H1 (cell line): ENCODE data around the gene UNC79.

Source experiments
- CHD2 ChIP-seq: IDR thresholded peaks from 2 replicates; pipeline ENCODE4 v1.6.1; 2012; ENCODE audit warnings: low read length, improper control_type of control experiment
- EZH2 ChIP-seq: fragments of 200-600 bp; sonication (generic); IDR thresholded peaks from 2 replicates; pipeline ENCODE4 v1.7.1; 2012; ENCODE audit warnings: low read depth, mild to moderate bottlenecking, moderate library complexity, low read length, inconsistent platforms; ENCODE audit not compliant: severe bottlenecking
- GTF2F1 ChIP-seq: IDR thresholded peaks from 2 replicates; pipeline ENCODE4 v1.6.1; 2012; ENCODE audit warnings: low read depth, low read length, improper control_type of control experiment, borderline replicate concordance
- KDM5A ChIP-seq: fragments of 200-600 bp; IDR thresholded peaks from 2 replicates; pipeline ENCODE4 v1.7.1; 2012; ENCODE audit warnings: mild to moderate bottlenecking, low read length, inconsistent platforms, mixed read lengths
- SRF ChIP-seq: IDR thresholded peaks from 2 replicates; pipeline ENCODE4 v1.6.1; 2011; ENCODE audit warnings: mild to moderate bottlenecking, low read depth, low read length, moderate library complexity
- TAF1 ChIP-seq: IDR thresholded peaks from 2 replicates; pipeline ENCODE4 v1.6.1; 2011; ENCODE audit warnings: mild to moderate bottlenecking, low read depth, low read length
- TBP ChIP-seq: IDR thresholded peaks from 2 replicates; pipeline ENCODE4 v1.6.1; 2011; ENCODE audit warnings: low read depth, low read length, improper control_type of control experiment
- TF ChIP-seq, protein P1 (sequence below), 3 experiments: IDR thresholded peaks; 1 replicate in 2 of 3; 2 replicates in 1 of 3; pipeline versions ENCODE4 v1.5.1 to v1.6.1; 2011; ENCODE audit warnings: low read length in 3 of 3, mild to moderate bottlenecking in 3 of 3, inconsistent platforms in 2 of 3, low read depth in 1 of 3, moderate library complexity in 1 of 3; ENCODE audit not compliant: insufficient read depth in 1 of 3; ENCODE audit errors: control extremely low read depth in 1 of 3

DNA sequence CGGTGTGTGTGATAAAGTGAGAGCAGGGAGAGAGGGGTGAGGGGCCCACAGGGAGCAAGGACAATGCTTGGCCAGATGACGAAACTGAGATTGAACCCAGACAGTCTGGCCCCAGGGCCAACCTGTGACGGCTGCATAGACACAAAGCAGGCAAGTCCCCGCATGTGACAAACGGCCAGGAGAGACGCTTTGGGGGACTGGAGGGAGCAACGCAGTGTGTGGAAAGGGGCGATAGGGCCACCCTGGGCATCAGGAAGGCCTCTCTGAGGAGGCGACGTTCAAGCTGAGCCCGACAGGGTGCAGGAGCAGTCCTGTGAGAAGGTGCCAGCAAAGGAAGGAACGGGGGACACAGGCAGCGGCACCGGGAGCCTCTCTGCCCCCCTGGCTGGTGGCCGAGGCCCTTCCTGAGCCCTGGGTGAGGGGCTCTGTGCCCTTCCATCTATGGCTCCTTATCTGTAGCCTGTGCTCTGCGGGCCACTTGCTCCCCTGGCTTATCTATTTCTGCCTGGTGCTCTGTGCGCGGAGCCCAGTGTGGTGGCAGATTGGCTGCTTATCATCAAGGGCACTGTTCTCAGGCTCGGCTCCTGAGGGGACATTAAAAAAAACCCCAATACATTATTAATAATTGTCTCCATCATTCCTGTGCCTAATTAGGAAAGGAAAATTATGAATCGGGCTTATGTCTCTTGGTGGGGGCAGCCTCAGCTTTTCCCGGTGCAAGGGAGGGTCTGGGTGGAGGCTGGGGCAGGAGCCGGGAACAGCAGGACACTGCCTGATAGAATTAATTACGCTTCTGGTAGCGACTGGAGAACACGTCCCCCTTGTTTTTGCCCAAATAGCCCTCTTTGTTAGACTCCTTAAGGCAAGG, 317.7 kb downstream of the UNC79 start:
- TF ChIP-seq SRF (no peak), EZH2 (no peak), TAF1 (no peak), TBP (no peak), KDM5A (no peak), GTF2F1 (no peak), CHD2 (no peak)
- TF ChIP-seq, protein P1, sequence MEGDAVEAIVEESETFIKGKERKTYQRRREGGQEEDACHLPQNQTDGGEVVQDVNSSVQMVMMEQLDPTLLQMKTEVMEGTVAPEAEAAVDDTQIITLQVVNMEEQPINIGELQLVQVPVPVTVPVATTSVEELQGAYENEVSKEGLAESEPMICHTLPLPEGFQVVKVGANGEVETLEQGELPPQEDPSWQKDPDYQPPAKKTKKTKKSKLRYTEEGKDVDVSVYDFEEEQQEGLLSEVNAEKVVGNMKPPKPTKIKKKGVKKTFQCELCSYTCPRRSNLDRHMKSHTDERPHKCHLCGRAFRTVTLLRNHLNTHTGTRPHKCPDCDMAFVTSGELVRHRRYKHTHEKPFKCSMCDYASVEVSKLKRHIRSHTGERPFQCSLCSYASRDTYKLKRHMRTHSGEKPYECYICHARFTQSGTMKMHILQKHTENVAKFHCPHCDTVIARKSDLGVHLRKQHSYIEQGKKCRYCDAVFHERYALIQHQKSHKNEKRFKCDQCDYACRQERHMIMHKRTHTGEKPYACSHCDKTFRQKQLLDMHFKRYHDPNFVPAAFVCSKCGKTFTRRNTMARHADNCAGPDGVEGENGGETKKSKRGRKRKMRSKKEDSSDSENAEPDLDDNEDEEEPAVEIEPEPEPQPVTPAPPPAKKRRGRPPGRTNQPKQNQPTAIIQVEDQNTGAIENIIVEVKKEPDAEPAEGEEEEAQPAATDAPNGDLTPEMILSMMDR (IDR thresholded peaks at IDR 0.05; ENCODE audit: control extremely low read depth in 1 of 3, insufficient read depth in 1 of 3, low read depth in 1 of 3, low read length in 3 of 3) = no peak
